HEK293 (cell line): ENCODE measurements around the gene SOX30.
"Not testable (repeated sequence)": the region's sequence is repeated elsewhere in the genome, so short reads cannot be mapped to it uniquely, and the experiment has no call there.

Source experiments
- CTCF ChIA-PET: fragments of 350-600 bp; formaldehyde crosslinking; extraction: SDS; loops from one replicate; lab custom pipeline; 2021; ENCODE audit warnings: antibody characterized with exemption; lab: Yijun Ruan, JAX
- POLR2A ChIA-PET: fragments of 300-600 bp; formaldehyde crosslinking; extraction: SDS; loops from one replicate; lab custom pipeline; 2020; ENCODE audit warnings: antibody characterized with exemption, inconsistent platforms; lab: Yijun Ruan, JAX
- H3K27ac ChIP-seq: fragments of 200-500 bp; sonication (Bioruptor generic); 2 replicates; pipeline ENCODE4 v1.5.1; 2014; ENCODE audit warnings: low read depth, low read length, control low read depth, inconsistent platforms; ENCODE audit errors: extremely low read depth
- H3K36me3 ChIP-seq, 2 experiments: fragments of 200-500 bp in 1 of 2; sonication (Bioruptor generic) in 1 of 2; 1 replicate in 1 of 2; 2 replicates in 1 of 2; pipeline ENCODE4 v1.5.1; 2014 to 2017; ENCODE audit warnings: inconsistent platforms in 2 of 2, low read length in 2 of 2; ENCODE audit not compliant: control insufficient read depth in 2 of 2, insufficient read depth in 1 of 2
- H3K4me1 ChIP-seq: fragments of 200-500 bp; sonication (Bioruptor generic); 2 replicates; pipeline ENCODE4 v1.5.1; 2014; ENCODE audit warnings: mild to moderate bottlenecking, low read length, inconsistent platforms; ENCODE audit not compliant: control insufficient read depth, insufficient read depth
- H3K4me3 ChIP-seq: 2 replicates; pipeline ENCODE4 v1.5.1; 2011; ENCODE audit warnings: low read depth, mild to moderate bottlenecking, control low read depth, low read length, moderate library complexity
- H3K9me3 ChIP-seq: fragments of 200-500 bp; sonication (Bioruptor generic); 2 replicates; pipeline ENCODE4 v1.5.1; 2014; ENCODE audit warnings: low read depth, low read length, inconsistent platforms; ENCODE audit not compliant: control insufficient read depth, insufficient read depth
- GLI4 ChIP-seq: fragments of 450-650 bp; formaldehyde crosslinking; IDR thresholded peaks from 2 replicates; pipeline ENCODE4 v1.5.1; 2016; ENCODE audit warnings: missing biosample characterization, missing genetic modification characterization
- OVOL3 ChIP-seq: fragments of 450-650 bp; formaldehyde crosslinking; IDR thresholded peaks from 2 replicates; pipeline ENCODE4 v1.5.1; 2016; ENCODE audit warnings: missing biosample characterization, missing genetic modification characterization
- ZBTB48 ChIP-seq: fragments of 450-650 bp; formaldehyde crosslinking; IDR thresholded peaks from 2 replicates; pipeline ENCODE4 v1.5.1; 2016; ENCODE audit warnings: missing biosample characterization, missing genetic modification characterization
- ZIC2 ChIP-seq: fragments of 450-650 bp; formaldehyde crosslinking; IDR thresholded peaks from 2 replicates; pipeline ENCODE4 v1.5.1; 2016; ENCODE audit warnings: missing biosample characterization, missing genetic modification characterization
- ZNF121 ChIP-seq: fragments of 450-650 bp; formaldehyde crosslinking; IDR thresholded peaks from 2 replicates; pipeline ENCODE4 v1.5.1; 2016; ENCODE audit warnings: missing biosample characterization, missing genetic modification characterization
- ZNF138 ChIP-seq: fragments of 450-650 bp; formaldehyde crosslinking; IDR thresholded peaks from 2 replicates; pipeline ENCODE4 v1.5.1; 2016; ENCODE audit warnings: missing biosample characterization, missing genetic modification characterization, borderline replicate concordance
- ZNF155 ChIP-seq: fragments of 450-650 bp; formaldehyde crosslinking; IDR thresholded peaks from 2 replicates; pipeline ENCODE4 v1.5.1; 2016; ENCODE audit warnings: missing biosample characterization, missing genetic modification characterization
- ZNF157 ChIP-seq: fragments of 450-650 bp; formaldehyde crosslinking; IDR thresholded peaks from 2 replicates; pipeline ENCODE4 v1.5.1; 2016; ENCODE audit warnings: missing biosample characterization, missing genetic modification characterization
- ZNF529 ChIP-seq: fragments of 450-650 bp; formaldehyde crosslinking; IDR thresholded peaks from 2 replicates; pipeline ENCODE4 v1.5.1; 2017; ENCODE audit warnings: missing genetic modification characterization, missing biosample characterization; ENCODE audit not compliant: insufficient replicate concordance
- ZNF560 ChIP-seq: fragments of 450-650 bp; formaldehyde crosslinking; IDR thresholded peaks from 2 replicates; pipeline ENCODE4 v1.5.1; 2017; ENCODE audit warnings: missing biosample characterization, missing genetic modification characterization, borderline replicate concordance
- ZNF621 ChIP-seq: fragments of 450-650 bp; formaldehyde crosslinking; IDR thresholded peaks from 2 replicates; pipeline ENCODE4 v1.5.1; 2017; ENCODE audit warnings: missing biosample characterization, missing genetic modification characterization
- ZNF747 ChIP-seq: fragments of 450-650 bp; formaldehyde crosslinking; IDR thresholded peaks from 2 replicates; pipeline ENCODE4 v1.5.1; 2016; ENCODE audit warnings: missing biosample characterization, missing genetic modification characterization
- ZNF830 ChIP-seq: fragments of 450-650 bp; IDR thresholded peaks from 2 replicates; pipeline ENCODE4 v1.5.0; 2018; ENCODE audit warnings: missing biosample characterization, missing genetic modification characterization, low read depth, mild to moderate bottlenecking, moderate library complexity
- ZXDB ChIP-seq: fragments of 450-650 bp; formaldehyde crosslinking; IDR thresholded peaks from 2 replicates; pipeline ENCODE4 v1.5.1; 2016; ENCODE audit warnings: missing biosample characterization, missing genetic modification characterization
- TF ChIP-seq, protein P1 (sequence below): fragments of 450-650 bp; formaldehyde crosslinking; IDR thresholded peaks from 2 replicates; pipeline ENCODE4 v1.5.1; 2016; ENCODE audit warnings: missing biosample characterization, missing genetic modification characterization
- TF ChIP-seq, protein P2 (sequence below): fragments of 450-650 bp; formaldehyde crosslinking; IDR thresholded peaks from 2 replicates; pipeline ENCODE4 v1.5.1; 2016; ENCODE audit warnings: missing biosample characterization, missing genetic modification characterization, low read depth
- TF ChIP-seq, protein P3 (sequence below): sonication (generic); formaldehyde crosslinking; IDR thresholded peaks from 2 replicates; pipeline ENCODE4 v1.8.1; 2022; ENCODE audit warnings: mild to moderate bottlenecking, moderate library complexity, missing genetic modification reagents
- TF ChIP-seq, protein P4 (sequence below): fragments of 450-650 bp; formaldehyde crosslinking; IDR thresholded peaks from 2 replicates; pipeline ENCODE4 v1.5.1; 2016; ENCODE audit warnings: missing biosample characterization, missing genetic modification characterization
- TF ChIP-seq, protein P5 (sequence below): fragments of 450-650 bp; formaldehyde crosslinking; IDR thresholded peaks from 2 replicates; pipeline ENCODE4 v1.5.1; 2016; ENCODE audit warnings: missing biosample characterization, missing genetic modification characterization

The SOX30 gene

DNA sequence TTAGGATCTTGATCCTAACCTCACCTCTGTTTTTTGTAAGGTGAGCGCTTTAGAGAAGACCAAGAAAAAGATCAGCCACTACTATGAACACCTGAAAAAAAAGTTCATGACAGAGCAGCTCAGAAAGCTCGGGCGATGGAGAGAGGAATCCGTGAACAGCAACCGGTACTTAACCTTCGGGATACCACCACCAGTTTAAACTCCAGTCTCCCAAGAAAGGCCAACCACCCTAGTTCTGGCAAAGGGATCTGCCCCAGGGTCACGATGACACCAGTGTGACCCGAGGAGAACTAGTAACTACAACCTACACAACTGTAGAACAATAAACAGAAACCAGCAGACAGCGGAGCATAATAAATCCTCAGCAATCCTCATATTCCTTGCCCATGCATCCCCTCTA, 27.6 kb upstream of the SOX30 start:
- TF ChIP-seq, protein P1, sequence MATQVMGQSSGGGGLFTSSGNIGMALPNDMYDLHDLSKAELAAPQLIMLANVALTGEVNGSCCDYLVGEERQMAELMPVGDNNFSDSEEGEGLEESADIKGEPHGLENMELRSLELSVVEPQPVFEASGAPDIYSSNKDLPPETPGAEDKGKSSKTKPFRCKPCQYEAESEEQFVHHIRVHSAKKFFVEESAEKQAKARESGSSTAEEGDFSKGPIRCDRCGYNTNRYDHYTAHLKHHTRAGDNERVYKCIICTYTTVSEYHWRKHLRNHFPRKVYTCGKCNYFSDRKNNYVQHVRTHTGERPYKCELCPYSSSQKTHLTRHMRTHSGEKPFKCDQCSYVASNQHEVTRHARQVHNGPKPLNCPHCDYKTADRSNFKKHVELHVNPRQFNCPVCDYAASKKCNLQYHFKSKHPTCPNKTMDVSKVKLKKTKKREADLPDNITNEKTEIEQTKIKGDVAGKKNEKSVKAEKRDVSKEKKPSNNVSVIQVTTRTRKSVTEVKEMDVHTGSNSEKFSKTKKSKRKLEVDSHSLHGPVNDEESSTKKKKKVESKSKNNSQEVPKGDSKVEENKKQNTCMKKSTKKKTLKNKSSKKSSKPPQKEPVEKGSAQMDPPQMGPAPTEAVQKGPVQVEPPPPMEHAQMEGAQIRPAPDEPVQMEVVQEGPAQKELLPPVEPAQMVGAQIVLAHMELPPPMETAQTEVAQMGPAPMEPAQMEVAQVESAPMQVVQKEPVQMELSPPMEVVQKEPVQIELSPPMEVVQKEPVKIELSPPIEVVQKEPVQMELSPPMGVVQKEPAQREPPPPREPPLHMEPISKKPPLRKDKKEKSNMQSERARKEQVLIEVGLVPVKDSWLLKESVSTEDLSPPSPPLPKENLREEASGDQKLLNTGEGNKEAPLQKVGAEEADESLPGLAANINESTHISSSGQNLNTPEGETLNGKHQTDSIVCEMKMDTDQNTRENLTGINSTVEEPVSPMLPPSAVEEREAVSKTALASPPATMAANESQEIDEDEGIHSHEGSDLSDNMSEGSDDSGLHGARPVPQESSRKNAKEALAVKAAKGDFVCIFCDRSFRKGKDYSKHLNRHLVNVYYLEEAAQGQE (tag by site-specific recombination) = no peak
- TF ChIP-seq GLI4 (tag by site-specific recombination) = no peak
- TF ChIP-seq, protein P2, sequence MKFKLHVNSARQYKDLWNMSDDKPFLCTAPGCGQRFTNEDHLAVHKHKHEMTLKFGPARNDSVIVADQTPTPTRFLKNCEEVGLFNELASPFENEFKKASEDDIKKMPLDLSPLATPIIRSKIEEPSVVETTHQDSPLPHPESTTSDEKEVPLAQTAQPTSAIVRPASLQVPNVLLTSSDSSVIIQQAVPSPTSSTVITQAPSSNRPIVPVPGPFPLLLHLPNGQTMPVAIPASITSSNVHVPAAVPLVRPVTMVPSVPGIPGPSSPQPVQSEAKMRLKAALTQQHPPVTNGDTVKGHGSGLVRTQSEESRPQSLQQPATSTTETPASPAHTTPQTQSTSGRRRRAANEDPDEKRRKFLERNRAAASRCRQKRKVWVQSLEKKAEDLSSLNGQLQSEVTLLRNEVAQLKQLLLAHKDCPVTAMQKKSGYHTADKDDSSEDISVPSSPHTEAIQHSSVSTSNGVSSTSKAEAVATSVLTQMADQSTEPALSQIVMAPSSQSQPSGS = no peak
- no peak for TF ChIP-seq OVOL3 (tag by site-specific recombination)
- TF ChIP-seq, protein P3, sequence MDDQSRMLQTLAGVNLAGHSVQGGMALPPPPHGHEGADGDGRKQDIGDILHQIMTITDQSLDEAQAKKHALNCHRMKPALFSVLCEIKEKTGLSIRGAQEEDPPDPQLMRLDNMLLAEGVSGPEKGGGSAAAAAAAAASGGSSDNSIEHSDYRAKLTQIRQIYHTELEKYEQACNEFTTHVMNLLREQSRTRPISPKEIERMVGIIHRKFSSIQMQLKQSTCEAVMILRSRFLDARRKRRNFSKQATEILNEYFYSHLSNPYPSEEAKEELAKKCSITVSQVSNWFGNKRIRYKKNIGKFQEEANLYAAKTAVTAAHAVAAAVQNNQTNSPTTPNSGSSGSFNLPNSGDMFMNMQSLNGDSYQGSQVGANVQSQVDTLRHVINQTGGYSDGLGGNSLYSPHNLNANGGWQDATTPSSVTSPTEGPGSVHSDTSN (CRISPR knock-in tag) = no peak
- Histone ChIP-seq H3K4me1 (no peaks in the 10 kb centered on the region), H3K9me3 (no peaks in the 10 kb centered on the region), H3K27ac (no peak overlapping the region), H3K4me3 (no peak overlapping the region), H3K36me3 (no peaks in the 10 kb centered on the region)
- ChIA-PET POLR2A (no interaction called here), CTCF (no interaction called here)

DNA sequence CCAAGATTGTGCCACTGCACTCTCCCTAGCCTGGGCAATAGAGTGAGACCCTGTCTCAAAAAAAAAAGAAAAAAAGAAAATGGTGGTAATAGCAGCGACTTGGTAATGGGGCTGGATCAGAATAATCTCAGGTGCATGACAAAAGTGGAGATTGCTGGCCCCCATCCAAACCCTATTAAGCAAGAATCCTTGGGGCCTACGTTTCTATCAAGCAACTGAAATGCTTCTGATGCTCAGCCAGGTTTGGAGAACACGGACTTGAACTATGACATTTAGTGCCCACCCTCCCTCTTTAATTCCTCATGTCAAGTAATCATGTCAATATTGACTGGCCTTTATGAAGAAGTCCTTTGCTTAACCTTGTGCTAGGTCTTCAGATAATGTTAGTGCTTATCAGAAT, 25.7 kb upstream of the SOX30 start:
- ChIA-PET CTCF (no interaction called here), POLR2A (no interaction called here)
- no peaks in the 10 kb centered on the region for H3K36me3 ChIP-seq
- no peak for TF ChIP-seq ZIC2 (tag by site-specific recombination)
- TF ChIP-seq ZNF529 (tag by site-specific recombination) = no peak
- no peak for TF ChIP-seq ZNF560 (tag by site-specific recombination)
- TF ChIP-seq ZNF155 (tag by site-specific recombination) = no peak
- no peak for TF ChIP-seq ZBTB48 (tag by site-specific recombination)
- no peak for TF ChIP-seq ZNF747
- no peak for TF ChIP-seq ZNF121 (tag by site-specific recombination)
- TF ChIP-seq ZNF621 = no peak
- no peak for TF ChIP-seq ZNF830 (tag by site-specific recombination)
- TF ChIP-seq, protein P4, sequence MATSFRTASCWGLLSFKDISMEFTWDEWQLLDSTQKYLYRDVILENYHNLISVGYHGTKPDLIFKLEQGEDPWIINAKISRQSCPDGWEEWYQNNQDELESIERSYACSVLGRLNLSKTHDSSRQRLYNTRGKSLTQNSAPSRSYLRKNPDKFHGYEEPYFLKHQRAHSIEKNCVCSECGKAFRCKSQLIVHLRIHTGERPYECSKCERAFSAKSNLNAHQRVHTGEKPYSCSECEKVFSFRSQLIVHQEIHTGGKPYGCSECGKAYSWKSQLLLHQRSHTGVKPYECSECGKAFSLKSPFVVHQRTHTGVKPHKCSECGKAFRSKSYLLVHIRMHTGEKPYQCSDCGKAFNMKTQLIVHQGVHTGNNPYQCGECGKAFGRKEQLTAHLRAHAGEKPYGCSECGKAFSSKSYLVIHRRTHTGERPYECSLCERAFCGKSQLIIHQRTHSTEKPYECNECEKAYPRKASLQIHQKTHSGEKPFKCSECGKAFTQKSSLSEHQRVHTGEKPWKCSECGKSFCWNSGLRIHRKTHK (tag by site-specific recombination) = no peak
- TF ChIP-seq ZXDB (tag by site-specific recombination) = no peak
- no peak for TF ChIP-seq ZNF157 (tag by site-specific recombination)
- TF ChIP-seq, protein P5, sequence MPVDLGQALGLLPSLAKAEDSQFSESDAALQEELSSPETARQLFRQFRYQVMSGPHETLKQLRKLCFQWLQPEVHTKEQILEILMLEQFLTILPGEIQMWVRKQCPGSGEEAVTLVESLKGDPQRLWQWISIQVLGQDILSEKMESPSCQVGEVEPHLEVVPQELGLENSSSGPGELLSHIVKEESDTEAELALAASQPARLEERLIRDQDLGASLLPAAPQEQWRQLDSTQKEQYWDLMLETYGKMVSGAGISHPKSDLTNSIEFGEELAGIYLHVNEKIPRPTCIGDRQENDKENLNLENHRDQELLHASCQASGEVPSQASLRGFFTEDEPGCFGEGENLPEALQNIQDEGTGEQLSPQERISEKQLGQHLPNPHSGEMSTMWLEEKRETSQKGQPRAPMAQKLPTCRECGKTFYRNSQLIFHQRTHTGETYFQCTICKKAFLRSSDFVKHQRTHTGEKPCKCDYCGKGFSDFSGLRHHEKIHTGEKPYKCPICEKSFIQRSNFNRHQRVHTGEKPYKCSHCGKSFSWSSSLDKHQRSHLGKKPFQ (tag by site-specific recombination) = no peak
- TF ChIP-seq ZNF138 (tag by site-specific recombination) = no peak
- no peak overlapping the region for H3K27ac ChIP-seq
- no peak overlapping the region for H3K4me3 ChIP-seq
- H3K9me3 ChIP-seq = no peaks in the 10 kb centered on the region
- no peaks in the 10 kb centered on the region for H3K4me1 ChIP-seq

DNA sequence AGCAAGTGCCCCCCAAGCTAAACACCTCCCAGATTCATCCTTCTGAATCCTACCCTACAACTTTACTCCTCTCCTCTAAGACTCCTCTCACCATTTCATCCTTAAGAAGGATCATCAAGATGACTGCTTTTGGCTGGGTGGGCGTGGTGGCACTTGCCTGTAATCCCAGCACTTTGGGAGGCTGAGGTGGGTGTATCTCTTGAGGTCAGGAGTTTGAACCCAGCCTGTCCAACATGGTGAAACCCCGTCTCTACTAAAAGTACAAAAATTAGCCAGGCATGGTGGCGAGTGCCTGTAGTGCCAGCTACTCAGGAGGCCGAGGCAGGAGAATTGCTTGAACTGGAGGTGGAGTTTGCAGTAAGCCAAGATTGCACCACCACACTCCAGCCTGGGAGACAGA, 22.1 kb upstream of the SOX30 start:
- H3K4me1 ChIP-seq, POLR2A ChIA-PET, CTCF ChIA-PET, H3K27ac ChIP-seq, H3K36me3 ChIP-seq, H3K4me3 ChIP-seq, H3K9me3 ChIP-seq: not testable (repeated sequence)
